ENCODE measurements around the gene FAM241A. TPM values are rescaled to one million over a fixed set of nuclear protein-coding genes. Genes with fewer than 3 reads are reported as not detected.
A peak's percentile ranks its signal among the peaks of the same experiment; 100 is the strongest.

Gene FAM241A
- total and polyA plus RNA-seq, 9 of the 15 experiments (the other 6 are each of a cell fraction or from before 2014, with no cell fraction given) = 2.3 to 8.5 (median 5.3) TPM

DNA sequence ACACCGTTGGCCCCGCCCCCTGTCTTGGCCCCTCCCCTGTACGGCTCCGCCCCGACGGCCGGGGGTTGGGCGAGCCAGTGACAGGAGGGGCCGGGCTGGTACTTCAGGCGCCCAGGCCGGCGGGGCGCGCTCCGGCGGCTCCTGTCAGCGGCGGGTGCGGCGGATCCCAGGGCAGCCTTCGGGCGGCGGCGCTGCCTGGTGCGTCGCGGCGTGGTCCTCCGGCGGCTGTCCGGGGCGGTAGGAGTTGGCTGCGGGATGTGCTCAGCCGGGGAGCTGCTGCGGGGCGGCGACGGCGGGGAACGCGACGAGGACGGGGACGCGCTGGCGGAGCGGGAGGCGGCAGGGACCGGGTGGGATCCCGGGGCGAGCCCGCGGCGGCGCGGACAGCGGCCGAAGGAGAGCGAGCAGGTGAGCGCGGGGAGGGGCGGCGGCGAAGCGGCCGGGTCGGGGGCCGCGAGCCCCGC is at the start of gene FAM241A (continued):
- TF ChIP-seq, protein P1, sequence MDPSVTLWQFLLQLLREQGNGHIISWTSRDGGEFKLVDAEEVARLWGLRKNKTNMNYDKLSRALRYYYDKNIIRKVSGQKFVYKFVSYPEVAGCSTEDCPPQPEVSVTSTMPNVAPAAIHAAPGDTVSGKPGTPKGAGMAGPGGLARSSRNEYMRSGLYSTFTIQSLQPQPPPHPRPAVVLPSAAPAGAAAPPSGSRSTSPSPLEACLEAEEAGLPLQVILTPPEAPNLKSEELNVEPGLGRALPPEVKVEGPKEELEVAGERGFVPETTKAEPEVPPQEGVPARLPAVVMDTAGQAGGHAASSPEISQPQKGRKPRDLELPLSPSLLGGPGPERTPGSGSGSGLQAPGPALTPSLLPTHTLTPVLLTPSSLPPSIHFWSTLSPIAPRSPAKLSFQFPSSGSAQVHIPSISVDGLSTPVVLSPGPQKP (CRISPR knock-in tag; IDR thresholded peaks at IDR 0.05) = no peak
- no peak for TF ChIP-seq DPF2 (IDR thresholded peaks at IDR 0.05)
- peak; percentile 4 for TF ChIP-seq HNRNPLL (IDR thresholded peaks at IDR 0.05; ENCODE audit: low read depth, low read length, poor library complexity, severe bottlenecking)
- 0 out of 2 replicates have a peak, but pooled peaks have one; percentile 54 for TF ChIP-seq ZNF766 (CRISPR knock-in tag; conservative IDR thresholded peaks at IDR 0.05)
- TF ChIP-seq, protein P2, sequence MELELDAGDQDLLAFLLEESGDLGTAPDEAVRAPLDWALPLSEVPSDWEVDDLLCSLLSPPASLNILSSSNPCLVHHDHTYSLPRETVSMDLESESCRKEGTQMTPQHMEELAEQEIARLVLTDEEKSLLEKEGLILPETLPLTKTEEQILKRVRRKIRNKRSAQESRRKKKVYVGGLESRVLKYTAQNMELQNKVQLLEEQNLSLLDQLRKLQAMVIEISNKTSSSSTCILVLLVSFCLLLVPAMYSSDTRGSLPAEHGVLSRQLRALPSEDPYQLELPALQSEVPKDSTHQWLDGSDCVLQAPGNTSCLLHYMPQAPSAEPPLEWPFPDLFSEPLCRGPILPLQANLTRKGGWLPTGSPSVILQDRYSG (tag; conservative IDR thresholded peaks at IDR 0.05; ENCODE audit: low read depth) = no peak
- TF ChIP-seq RB1 (IDR thresholded peaks at IDR 0.05; ENCODE audit: low read depth) = peak; percentile 85
- no peak for TF ChIP-seq MTA2 (IDR thresholded peaks at IDR 0.05; ENCODE audit: low read depth)
- TF ChIP-seq ERF (CRISPR knock-in tag; IDR thresholded peaks at IDR 0.05) = peak; percentile 40; the same call in 1 of the 2 replicates
- TF ChIP-seq, protein P3, sequence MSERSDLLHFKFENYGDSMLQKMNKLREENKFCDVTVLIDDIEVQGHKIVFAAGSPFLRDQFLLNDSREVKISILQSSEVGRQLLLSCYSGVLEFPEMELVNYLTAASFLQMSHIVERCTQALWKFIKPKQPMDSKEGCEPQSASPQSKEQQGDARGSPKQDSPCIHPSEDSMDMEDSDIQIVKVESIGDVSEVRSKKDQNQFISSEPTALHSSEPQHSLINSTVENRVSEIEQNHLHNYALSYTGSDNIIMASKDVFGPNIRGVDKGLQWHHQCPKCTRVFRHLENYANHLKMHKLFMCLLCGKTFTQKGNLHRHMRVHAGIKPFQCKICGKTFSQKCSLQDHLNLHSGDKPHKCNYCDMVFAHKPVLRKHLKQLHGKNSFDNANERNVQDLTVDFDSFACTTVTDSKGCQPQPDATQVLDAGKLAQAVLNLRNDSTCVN (CRISPR knock-in tag; IDR thresholded peaks at IDR 0.05) = no peak
- TF ChIP-seq, protein P4, sequence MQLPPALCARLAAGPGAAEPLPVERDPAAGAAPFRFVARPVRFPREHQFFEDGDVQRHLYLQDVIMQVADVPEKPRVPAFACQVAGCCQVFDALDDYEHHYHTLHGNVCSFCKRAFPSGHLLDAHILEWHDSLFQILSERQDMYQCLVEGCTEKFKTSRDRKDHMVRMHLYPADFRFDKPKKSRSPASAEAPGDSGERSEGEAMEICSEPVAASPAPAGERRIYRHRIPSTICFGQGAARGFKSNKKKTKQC (CRISPR knock-in tag; IDR thresholded peaks at IDR 0.05) = 0 out of 2 replicates have a peak, but pooled peaks have one; percentile 73
- TF ChIP-seq, protein P5, sequence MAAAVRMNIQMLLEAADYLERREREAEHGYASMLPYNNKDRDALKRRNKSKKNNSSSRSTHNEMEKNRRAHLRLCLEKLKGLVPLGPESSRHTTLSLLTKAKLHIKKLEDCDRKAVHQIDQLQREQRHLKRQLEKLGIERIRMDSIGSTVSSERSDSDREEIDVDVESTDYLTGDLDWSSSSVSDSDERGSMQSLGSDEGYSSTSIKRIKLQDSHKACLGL (CRISPR knock-in tag; IDR thresholded peaks at IDR 0.05; ENCODE audit: borderline replicate concordance, poor library complexity, severe bottlenecking) = no peak
- TF ChIP-seq CAMTA2 (CRISPR knock-in tag; conservative IDR thresholded peaks at IDR 0.05) = no peak
- TF ChIP-seq, protein P6, sequence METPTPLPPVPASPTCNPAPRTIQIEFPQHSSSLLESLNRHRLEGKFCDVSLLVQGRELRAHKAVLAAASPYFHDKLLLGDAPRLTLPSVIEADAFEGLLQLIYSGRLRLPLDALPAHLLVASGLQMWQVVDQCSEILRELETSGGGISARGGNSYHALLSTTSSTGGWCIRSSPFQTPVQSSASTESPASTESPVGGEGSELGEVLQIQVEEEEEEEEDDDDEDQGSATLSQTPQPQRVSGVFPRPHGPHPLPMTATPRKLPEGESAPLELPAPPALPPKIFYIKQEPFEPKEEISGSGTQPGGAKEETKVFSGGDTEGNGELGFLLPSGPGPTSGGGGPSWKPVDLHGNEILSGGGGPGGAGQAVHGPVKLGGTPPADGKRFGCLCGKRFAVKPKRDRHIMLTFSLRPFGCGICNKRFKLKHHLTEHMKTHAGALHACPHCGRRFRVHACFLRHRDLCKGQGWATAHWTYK (CRISPR knock-in tag; IDR thresholded peaks at IDR 0.05) = no peak
- no peak for TF ChIP-seq EP300 (IDR thresholded peaks at IDR 0.05; ENCODE audit: low read length)
- TF ChIP-seq EWSR1 (IDR thresholded peaks at IDR 0.05; ENCODE audit: borderline replicate concordance, low read depth, partially characterized antibody) = no peak
- TF ChIP-seq STAT5B (CRISPR knock-in tag; IDR thresholded peaks at IDR 0.05) = no peak
- TF ChIP-seq ZNF76 (CRISPR knock-in tag; IDR thresholded peaks at IDR 0.05; ENCODE audit: borderline replicate concordance) = no peak
- TF ChIP-seq, protein P7, sequence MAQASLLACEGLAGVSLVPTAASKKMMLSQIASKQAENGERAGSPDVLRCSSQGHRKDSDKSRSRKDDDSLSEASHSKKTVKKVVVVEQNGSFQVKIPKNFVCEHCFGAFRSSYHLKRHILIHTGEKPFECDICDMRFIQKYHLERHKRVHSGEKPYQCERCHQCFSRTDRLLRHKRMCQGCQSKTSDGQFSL (CRISPR knock-in tag; IDR thresholded peaks at IDR 0.05) = peak; percentile 29; the same call in 1 of the 2 replicates
- TF ChIP-seq, protein P7 (tag; IDR thresholded peaks at IDR 0.05) = no peak
- 0 out of 2 replicates have a peak, but pooled peaks have one; percentile 39 for TF ChIP-seq MTA3 (IDR thresholded peaks at IDR 0.05; ENCODE audit: borderline replicate concordance)
- TF ChIP-seq ZNF561 (CRISPR knock-in tag; conservative IDR thresholded peaks at IDR 0.05) = no peak
- no peak for TF ChIP-seq NFRKB (IDR thresholded peaks at IDR 0.05; ENCODE audit: low read depth)

All from K562 (cell line).